HG03196 (cell line): ENCODE data around the gene HDGFL3.
"Not testable (repeated sequence)": the region's sequence is repeated elsewhere in the genome, so short reads cannot be mapped to it uniquely, and the experiment has no call there.

Experiments
- ATAC-seq: cut with Tn5 transposase; IDR thresholded peaks from one replicate; pipeline ENCODE4 v1.9.1; 2021; ENCODE audit not compliant: unreplicated experiment

Gene HDGFL3

DNA sequence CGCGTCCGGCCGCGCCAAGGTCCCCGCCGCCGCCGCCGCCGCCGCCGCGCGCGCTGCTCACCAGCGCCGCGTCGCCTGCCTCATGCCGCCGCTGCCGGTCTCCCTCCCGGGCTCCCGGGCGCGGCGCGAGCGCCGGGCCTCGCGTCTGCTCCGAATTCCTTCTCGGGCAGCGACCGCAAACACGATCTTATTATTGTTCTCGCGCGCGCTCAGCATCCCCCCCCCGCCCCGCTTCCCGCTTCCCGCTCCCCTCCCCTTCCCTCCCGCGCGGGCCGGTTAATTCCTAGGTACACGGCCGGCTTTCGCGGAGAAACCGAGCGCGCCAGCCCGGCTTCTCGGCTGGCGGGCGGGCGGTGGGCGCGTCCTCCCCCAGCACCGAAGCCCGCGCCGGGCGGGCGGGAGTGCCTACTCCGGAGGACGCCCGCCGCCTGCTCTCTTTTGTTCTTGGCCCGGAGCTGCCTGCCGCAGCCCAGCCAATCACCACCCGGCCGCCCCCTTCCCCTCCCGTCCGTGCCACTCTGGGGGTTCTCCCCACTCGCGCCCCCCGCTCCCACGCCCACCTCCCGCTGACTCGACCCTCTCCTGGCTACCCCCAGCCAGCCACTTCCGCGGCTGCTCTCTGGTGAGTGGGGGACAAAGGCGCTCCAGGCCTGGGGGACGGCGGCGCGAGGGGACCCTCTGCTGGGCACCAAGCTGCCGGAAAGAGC is at the start of gene HDGFL3:
Gene HDGFL3 (minus strand): TSS at position 164 of the 707 bp plus-strand sequence. CDS start 409 bp downstream, outside the sequence.
- no peak for ATAC-seq

DNA sequence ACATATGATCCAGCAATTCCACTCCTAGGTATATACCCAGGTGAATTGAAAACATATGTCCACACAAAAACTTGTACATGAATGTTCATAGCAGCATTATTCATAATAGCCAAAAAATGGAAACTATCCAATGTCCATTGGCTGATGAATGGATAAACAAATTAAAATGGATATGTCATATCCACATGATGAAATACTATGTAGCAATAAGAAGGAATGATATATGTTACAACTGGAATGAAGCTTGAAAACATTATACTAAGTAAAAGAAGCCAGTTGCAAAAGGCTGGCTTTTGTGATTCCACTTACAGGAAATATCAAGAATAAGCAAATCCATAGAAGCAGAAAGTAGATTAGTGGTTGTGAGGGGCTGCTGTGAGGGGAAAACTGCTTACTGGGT is 43.2 kb upstream of the HDGFL3 start:
- no peak for ATAC-seq

DNA sequence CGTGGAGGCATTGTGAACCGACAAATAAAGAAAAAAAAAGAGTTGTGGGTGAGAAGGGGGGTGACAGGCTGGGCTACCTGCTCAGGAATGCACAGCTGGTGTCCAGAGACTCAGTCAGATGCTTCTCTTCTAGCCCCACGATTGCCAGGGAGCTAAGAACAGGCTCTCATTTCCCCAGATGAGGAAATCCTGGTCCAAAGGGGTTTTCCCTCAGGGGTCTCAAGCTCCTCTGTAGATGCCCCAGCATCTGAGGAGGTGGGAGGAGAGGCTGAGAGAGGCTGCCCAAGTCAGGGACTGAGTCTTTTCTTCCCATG is 41.4 kb upstream of the HDGFL3 start:
- ATAC-seq, result no peak

DNA sequence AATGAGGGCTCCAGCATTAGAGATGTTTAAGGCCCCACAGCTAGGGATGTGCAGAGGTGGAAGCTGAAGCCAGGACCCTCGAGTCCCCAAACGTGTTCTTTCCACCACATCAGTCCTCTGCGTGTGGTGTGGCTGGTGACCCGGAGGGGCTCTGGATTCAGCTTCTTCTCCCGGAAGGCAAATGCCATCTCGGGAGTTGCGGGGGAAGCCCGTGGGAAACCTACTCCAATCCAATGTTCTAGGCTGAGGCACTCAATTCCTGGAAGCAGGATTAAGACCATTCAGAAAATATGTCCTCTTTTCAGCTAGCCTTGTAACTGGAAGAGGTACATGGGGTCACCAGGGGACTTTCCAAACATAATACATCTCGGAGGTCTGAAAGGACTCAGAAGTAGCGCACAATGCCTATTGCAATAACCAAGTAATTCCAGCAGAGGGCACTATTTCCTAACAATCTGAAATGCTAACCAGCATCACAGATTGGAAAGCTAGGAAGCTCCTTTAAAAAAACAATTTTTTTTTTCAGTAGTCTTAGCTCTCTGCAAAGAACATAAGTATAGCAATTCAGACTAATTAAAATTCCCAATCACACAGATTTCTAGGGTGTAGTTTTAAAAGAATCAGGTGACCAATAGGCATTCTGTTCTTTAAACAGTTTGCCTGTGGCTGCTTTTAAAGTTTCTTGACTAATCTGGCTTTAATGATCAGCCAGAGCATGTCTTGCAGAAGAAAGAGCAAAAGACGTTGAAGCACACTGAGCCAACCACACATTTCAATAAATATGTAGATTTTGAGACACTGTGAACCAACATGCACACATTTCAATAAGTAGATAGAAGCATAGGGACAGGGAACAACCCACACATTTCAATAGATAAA is 40.8 kb upstream of the HDGFL3 start:
- ATAC-seq, result no peak

DNA sequence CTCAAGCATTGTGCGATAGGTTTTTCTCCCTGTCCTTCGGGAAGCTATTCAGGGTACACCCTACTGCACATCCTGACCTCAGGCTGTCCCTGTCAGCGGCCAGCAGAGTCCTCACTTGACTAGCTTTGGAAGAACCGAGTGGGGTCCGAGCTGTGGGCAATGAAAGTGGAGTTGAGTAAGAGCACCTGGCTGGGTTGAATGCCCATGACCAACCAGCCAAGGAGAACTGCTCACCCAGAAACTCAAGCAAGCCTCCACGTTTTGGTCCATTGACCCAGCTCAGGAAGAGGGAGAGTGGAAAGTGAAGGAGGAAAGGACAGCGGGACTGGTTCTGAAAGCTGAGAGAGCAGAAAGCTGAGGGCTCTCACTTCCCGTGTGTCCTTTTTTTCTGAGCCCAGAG is 36.0 kb upstream of the HDGFL3 start:
- no peak for ATAC-seq

DNA sequence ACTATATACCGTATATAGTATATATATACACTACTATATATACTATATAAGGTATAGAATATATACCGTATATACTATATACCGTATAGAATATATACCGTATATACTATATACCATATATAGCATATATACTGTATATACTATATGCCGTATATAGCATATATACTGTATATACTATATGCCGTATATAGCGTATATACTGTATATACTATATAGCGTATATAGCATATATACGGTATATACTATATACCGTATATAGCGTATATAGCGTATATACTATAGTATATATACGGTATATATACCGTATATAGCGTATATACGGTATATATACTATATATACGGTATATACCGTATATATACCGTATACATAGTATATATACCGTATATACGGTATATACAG is 22.6 kb upstream of the HDGFL3 start:
- no peak for ATAC-seq

DNA sequence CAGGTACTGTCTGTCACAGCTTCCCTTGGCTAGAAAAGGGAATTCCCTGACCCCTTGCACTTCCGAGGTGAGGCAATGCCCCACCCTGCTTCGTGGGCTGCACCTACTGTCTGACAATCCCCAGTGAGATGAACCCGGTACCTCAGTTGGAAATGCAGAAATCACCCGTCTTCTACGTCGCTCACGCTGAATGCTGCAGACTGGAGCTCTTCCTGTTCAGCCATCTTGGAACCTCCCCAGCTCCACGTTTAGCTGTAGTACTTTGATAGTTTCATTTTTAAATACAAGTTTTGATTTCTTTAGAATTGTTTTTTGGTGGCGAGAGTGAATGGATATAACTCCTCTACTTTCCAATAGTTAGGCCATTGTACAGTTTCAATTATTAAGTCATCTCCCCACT is 17.8 kb upstream of the HDGFL3 start:
- ATAC-seq, result no peak

DNA sequence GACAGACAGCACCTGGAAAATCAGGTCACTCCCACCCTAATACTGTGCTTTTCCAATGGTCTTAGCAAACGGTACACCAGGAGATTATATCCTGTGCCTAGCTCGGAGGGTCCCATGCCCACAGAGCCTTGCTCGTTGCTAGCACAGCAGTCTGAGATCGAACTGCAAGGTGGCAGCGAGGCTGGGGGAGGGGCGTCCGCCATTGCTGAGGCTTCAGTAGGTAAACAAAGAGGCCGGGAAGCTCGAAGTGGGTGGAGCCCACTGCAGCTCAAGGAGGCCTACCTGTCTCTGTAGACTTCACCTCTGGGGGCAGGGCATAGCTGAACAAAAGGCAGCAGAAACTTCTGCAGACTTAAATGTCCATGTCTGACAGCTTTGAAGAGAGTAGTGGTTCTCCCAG is 14.2 kb upstream of the HDGFL3 start:
- not testable (repeated sequence) for ATAC-seq

DNA sequence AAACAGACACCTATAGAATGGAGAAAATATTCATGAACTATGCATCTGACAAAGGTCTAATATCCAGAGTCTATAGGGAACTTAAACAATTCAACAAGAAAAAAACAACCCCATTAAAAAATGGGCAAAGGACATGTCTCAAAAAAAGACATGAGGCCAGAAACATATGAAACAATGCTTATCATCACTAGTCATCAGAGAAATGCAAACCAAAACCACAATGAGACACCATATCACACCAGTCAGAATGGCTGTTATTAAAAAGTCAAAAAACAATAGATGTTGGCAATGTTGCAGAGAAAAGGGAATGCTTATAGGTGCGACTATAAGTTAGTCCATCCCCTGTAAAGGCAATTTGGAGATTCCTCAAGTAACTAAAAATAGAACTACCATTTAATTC is 11.4 kb upstream of the HDGFL3 start:
- no peak for ATAC-seq

DNA sequence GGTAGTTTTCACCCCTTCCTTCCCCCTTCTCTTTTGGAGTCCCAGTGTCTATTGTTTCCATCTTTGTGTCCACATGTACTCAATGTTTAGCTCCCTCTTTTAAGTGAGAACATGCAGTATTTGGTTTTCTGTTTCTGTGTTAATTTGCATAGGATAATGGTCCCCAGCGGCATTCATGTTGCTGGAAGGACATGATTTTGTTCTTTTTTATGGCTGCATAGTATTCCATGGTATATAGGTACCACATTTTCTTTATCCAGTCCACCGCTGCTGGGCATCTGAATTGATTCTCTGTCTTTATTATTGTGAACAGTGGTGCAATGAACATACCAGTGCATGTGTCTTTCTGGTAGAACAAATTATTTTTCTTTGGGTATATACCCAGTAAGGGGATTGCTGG is 7.7 kb upstream of the HDGFL3 start:
- no peak for ATAC-seq

DNA sequence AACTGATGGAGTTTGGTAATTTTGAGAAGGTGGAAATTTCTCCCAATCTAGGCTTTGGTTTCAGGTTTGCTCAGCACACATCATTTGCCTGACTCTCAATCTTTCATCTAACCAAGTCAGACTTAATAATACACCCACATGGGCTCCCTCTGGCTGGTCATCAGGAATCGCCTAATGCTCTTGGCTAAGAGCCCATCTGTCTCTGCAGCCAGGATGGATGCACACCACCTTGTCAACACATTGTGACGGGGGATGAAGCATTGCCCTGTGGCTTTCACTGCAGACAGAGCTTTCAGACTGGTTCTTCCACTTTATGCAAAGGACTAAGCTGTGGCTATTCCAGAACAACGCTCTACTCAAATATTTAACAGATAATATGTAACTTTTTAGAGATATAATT is 3.0 kb upstream of the HDGFL3 start:
- ATAC-seq, result no peak

DNA sequence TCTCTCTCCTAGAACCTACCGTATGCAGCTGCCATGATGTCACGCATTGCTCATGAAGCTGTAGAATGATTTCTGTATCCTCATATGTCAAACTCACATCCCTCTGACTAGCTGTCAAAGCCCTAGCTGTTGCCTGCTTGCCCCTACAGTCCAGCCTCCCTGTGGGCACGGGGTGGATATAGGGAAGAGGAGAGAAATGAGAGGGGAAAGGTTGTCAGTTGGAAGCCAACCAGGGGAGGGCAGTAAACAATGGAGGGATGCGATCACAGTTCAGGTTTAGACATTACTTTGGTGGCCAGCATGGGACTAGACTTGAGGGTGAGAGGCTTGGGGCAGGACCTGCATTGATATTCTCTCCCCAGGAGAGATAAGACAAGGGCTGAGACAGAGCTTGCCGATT is 1.7 kb upstream of the HDGFL3 start:
- ATAC-seq, result no peak

DNA sequence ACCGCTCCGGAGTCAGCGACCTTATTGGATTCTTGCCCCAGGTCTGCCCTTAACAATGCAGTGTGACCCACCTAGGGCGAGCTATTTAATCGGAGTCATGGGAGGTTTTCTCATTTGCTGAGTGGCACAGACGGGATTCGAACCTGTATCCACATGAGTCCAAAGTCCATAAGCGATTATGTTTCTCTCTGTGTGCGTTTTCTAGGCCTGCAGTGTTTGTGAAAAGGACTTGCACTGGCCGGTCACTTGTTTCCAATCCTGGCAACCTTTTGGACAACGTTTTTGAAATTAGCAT is 691 bp upstream of the HDGFL3 start:
- no peak for ATAC-seq

DNA sequence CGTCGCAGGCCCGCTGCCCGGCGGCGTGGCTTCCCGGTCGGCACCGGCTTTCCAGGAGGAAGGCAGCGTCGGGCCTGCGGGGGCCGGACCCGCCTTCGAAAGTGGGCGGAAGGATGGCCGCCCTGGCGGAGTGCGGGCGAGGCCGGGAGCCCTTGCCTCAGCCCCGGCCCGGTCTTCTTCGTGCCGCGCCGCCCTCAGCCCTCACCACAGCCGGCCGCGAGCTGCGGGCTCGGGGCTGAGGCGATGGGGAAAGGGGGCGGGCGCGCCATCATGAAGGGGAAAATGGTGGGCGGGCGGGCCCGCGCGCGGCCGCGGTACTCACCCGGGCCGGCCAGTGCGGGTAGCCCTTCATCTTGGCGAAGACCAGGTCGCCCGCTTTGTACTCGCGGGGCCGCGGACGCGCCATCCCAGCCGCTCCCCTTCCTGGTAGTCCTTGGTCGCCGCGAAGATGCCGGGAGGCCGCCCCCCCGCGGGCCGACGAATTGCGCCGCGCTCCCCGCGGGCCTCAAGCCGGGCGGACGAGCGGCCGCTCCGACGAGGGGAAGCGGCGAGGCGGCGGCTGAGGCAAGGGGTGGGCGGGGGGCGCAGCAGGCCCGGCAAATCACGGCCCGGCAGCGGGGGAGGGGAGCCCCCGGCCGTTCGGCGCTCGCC is 489 bp downstream of the HDGFL3 start:
- no peak for ATAC-seq

DNA sequence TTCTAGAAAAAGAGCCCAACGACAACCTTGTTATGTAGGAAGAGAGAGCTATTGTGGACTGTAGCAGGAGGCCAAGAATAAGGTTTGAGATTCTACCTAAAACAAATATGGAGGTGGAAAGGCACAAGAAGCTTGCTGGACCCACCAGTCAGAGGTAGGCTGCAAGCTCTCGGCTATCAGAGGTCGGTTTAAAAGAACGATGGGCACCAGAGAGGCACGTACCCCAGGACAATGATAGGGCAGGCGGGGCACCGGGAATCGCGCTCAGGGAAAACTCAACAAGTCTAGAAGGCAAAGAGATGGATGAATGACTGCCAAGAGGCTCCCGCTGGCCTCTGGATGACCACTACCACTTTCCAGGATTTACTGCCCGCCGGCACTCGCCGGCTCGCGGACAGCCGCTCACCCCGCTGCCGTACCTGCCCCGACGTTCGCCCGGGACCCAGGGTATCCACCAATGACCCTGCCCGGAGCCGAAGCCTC is 1.1 kb downstream of the HDGFL3 start:
- ATAC-seq, result no peak

DNA sequence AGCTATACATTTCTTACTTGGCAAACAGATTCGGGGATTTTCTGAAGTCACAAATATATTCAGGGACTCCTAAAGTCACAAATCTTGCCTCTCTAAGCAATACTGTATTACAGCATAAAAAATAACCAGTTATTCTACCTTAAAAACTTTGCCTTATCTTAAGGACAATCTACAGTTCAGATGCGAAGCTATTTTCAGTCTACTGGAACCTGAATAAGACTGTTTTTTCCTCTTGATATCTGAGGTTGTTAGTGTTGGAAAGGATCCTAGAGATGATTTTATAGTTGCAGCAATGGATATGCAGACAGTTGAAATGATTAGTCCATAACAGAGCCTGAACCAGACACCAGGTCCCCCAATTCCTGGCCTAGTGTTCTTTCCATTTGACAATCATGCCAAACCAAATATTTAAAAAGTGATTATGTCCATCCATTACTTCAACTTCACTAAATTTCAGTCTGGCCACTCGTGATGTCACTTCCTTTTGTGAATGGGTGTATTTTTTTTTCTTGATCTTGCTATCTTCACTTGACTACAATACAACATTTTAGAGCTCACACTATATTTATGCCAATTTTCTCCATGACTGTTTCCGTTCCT is 1.8 kb downstream of the HDGFL3 start:
- no peak for ATAC-seq

DNA sequence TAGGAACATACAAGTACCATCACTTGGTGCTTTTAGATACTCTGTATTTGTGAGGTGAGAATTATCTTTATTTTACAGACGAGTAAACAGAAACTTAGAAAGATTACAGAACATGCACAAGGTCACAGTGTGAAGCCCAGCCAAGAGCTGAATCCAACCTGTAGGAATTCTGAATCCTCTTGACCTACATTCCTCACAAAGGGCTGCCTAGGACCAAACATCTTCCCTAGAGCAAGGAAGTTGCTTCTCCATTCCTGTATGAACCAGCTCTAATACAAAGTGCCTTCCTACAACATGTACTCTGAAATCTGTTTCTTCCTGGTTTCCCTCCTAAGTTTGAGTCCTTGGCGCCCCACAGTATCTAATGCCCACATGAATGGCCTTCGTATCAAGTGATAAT is 2.9 kb downstream of the HDGFL3 start:
- ATAC-seq, result no peak

DNA sequence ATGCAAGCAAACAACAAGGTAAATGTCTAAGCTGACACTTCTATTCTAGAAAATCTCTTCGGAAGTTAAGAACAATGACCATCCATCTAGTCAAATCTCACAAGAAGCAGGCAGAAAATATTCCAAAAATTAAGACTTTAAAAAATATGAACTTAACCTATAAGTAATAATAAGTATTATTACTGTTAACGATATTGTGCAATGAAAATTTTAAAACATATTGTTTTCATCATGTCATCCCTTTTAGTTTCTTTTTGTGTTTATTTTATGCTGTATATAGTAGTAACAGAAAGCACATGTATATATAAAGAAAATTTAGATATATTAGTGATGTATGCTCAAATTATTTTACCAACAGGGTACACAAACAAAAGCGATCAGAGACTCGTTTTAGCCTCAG is 4.1 kb downstream of the HDGFL3 start:
- no peak for ATAC-seq

DNA sequence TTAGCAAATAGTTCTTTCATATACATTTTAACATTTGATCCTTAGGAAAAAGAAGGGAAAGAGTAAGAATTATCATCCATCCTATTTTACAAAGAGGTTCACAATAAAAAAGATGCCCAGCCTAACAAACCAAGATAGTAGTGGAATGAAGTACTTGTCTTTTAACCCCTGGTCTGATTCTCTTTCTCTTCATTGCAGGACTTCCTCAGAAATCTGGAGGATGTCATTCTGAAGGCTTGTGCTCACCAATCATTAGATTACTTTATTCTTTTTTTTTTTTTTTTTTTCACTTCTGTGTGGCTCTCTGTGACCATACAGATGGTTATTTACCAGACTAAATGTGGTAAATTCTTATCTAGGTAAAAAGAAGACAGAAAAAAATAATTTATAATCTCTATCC is 7.0 kb downstream of the HDGFL3 start:
- no peak for ATAC-seq

DNA sequence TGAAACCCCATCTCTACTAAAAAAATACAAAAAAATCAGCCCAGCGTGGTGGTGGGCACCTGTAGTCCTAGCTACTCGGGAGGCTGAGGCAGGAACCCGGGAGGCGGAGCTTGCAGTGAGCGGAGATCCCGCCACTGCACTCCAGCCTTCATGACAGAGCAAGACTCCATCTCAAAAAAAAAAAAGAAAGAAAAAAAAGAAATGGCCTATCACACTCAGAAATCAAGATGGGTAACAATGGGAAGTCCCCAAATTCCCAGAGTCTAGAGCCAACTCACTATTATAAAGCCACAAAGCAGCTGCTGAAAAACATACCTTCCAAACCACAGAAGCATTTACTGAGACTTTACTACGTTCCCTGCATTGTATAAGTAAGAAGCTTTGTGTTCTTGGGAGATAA is 7.5 kb downstream of the HDGFL3 start:
- no peak for ATAC-seq

DNA sequence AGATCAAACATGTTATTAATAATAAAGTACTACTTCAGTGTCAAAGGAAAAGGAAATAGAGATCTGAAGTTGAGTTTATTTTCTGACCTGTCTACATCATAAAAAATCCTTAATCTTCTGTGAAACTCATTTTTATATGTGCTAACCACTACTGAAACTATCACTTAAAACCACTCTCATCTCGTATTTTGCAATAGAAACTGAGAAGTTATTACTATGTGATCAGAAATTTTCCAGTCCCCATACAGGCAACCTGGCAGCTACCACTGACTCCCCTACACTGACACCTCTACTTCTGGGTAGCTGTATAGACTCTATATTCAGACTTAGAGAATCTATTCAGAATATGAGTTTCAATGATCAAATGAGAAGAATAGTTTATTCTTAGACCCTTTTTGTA is 8.3 kb downstream of the HDGFL3 start:
- peak; percentile 88 for ATAC-seq

DNA sequence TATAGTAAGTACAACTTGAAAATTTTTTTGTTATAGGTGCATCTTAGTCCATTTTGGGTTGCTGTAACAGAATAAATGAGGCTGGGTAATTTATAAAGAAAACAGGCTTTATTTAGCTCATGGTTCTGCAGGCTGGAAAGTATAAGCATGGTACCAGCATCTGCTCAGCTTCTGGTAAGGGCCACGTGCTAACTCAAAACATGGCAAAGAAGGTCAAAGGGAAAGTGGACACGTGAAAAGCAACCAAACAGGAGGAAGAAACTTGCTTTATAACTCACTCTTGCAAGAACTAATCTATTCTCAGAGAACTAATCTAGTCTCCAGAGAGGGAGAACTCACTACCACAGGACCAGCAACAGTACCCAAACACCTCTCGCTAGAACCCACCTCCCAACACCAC is 9.1 kb downstream of the HDGFL3 start:
- ATAC-seq, result no peak
